Endothelial cell of umbilical vein (primary cell): ENCODE data around the gene LSM3.

ENCODE experiments used
- EZH2 ChIP-seq: IDR thresholded peaks from 2 replicates; pipeline ENCODE4 v1.6.1; 2012; ENCODE audit warnings: borderline replicate concordance, low read depth, mild to moderate bottlenecking, moderate library complexity, low read length, inconsistent platforms; ENCODE audit not compliant: severe bottlenecking
- POLR2A ChIP-seq: IDR thresholded peaks from 2 replicates; pipeline ENCODE4 v1.6.1; 2012; ENCODE audit warnings: low read depth, mild to moderate bottlenecking, control low read depth, low read length
- POLR2AphosphoS5 ChIP-seq: IDR thresholded peaks from 2 replicates; pipeline ENCODE4 v1.6.1; 2012; ENCODE audit warnings: low read depth, mild to moderate bottlenecking, control low read depth, low read length, moderate library complexity; ENCODE audit not compliant: insufficient read depth
- TF ChIP-seq, protein P1 (sequence below): IDR thresholded peaks from 2 replicates; pipeline ENCODE4 v1.6.1; 2011; ENCODE audit not compliant: insufficient read depth, insufficient read length

DNA sequence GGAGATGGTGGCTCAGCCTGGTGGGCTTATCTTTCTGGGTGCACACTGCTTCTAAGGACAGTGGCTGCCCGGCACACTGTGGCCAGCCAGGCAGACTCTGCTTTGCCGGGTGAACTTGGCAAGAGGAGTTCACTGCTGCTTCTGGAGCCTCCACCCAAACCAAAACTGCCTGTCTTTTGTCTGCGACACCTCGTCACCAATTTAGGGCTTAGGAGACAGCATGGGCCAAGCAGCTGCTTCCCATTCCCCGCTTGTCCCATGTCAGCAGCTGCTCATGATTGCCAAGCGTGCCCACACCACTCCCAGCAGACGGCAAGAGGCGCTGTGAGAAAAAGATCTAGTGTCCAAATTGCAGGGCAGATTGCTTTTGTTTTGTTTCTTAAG, 57.3 kb downstream of the LSM3 start:
- no peak for TF ChIP-seq POLR2A
- TF ChIP-seq EZH2 = no peak
- TF ChIP-seq, protein P1, sequence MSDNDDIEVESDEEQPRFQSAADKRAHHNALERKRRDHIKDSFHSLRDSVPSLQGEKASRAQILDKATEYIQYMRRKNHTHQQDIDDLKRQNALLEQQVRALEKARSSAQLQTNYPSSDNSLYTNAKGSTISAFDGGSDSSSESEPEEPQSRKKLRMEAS = no peak
- TF ChIP-seq POLR2AphosphoS5 = no peak
